HepG2 (cell line): Measurements from ENCODE around the gene CXCL8. TPM values are rescaled to one million over a fixed set of nuclear protein-coding genes. Genes with fewer than 3 reads are reported as not detected.

Experiments
- ATAC-seq: fragments of 200-7000 bp; cut with Tn5 transposase; 3 replicates; pipeline ENCODE4 v1.9.1; 2020; ENCODE audit warnings: mild to moderate bottlenecking, moderate library complexity
- BruUV-seq: library from RNA; stranded (reverse); fragments of 400-500 nt; replicated peaks from 2 replicates; lab custom pipeline; 2021; lab: Mats Ljungman, UMichigan
- CTCF ChIA-PET: fragments of 300-600 bp; formaldehyde crosslinking; extraction: SDS; loops from one replicate; lab custom pipeline; 2021; ENCODE audit warnings: low total read pairs, inconsistent platforms, low intra/inter-chr PET ratio; lab: Yijun Ruan, JAX
- POLR2A ChIA-PET: fragments of 350-600 bp; sonication (Branson Sonifier 250); formaldehyde crosslinking; loops from one replicate; lab custom pipeline; 2020; ENCODE audit warnings: antibody characterized with exemption, inconsistent platforms; lab: Yijun Ruan, JAX
- DNase-seq: peaks from one replicate; pipeline ENCODE4 v3.0.0-alpha.2; 2015; ENCODE audit warnings: low spot score
- FAIRE-seq: peaks from 3 replicates; lab custom pipeline; 2011; peaks lifted over from hg19 to GRCh38; lab: Jason Lieb, UNC
- H2AFZ ChIP-seq: one replicate; pipeline ENCODE4 v1.6.1; 2011; ENCODE audit warnings: low read length, inconsistent platforms
- H3K27ac ChIP-seq: fragments of 300-600 bp; 3 replicates; pipeline ENCODE4 v1.8.0; 2011; ENCODE audit warnings: mixed run types, mild to moderate bottlenecking, mixed read lengths, low read length, inconsistent platforms; ENCODE audit not compliant: insufficient read depth; ENCODE audit errors: extremely low read length
- H3K27me3 ChIP-seq, 2 experiments: fragments of 200-600 bp in 1 of 2; 2 replicates in 1 of 2; 3 replicates in 1 of 2; pipeline versions ENCODE4 v1.6.0 to v1.8.0; 2011; ENCODE audit warnings: low read length in 2 of 2, mild to moderate bottlenecking in 2 of 2, moderate library complexity in 2 of 2, inconsistent platforms in 1 of 2; ENCODE audit not compliant: insufficient read depth in 2 of 2, control insufficient read depth in 1 of 2
- H3K36me3 ChIP-seq, 2 experiments: fragments of 200-600 bp in 1 of 2; replicated peaks in 1 of 2; 2 replicates in 1 of 2; 3 replicates in 1 of 2; pipeline versions ENCODE4 v1.5.1 to v1.8.0; 2011; ENCODE audit warnings: low read length in 2 of 2, inconsistent platforms in 1 of 2; ENCODE audit not compliant: insufficient read depth in 2 of 2, control insufficient read depth in 1 of 2
- H3K4me1 ChIP-seq: 2 replicates; pipeline ENCODE4 v1.5.1; 2012; ENCODE audit warnings: low read length, inconsistent platforms; ENCODE audit not compliant: insufficient read depth
- H3K4me2 ChIP-seq: 2 replicates; pipeline ENCODE4 v1.6.0; 2011; ENCODE audit warnings: low read depth, low read length, inconsistent platforms
- H3K4me3 ChIP-seq, 3 experiments: fragments of 200-600 bp in 1 of 3; sonication (generic), shearing (Covaris generic) in 1 of 3; replicated peaks in 1 of 3; 2 replicates each; pipeline ENCODE4 v1.5.1; 2011 to 2016; ENCODE audit warnings: low read length in 3 of 3, inconsistent platforms in 2 of 3, low read depth in 2 of 3, mild to moderate bottlenecking in 2 of 3, control low read depth in 1 of 3, mixed read lengths in 1 of 3; ENCODE audit not compliant: insufficient read depth in 1 of 3
- H3K79me2 ChIP-seq: one replicate; pipeline ENCODE4 v1.6.1; 2011; ENCODE audit warnings: low read length, inconsistent platforms; ENCODE audit not compliant: insufficient read depth
- H3K9ac ChIP-seq: 2 replicates; pipeline ENCODE4 v1.6.0; 2011; ENCODE audit warnings: mild to moderate bottlenecking, low read depth, low read length, inconsistent platforms; ENCODE audit not compliant: insufficient read depth
- H3K9me3 ChIP-seq: 2 replicates; pipeline ENCODE4 v1.5.1; 2012; ENCODE audit warnings: mild to moderate bottlenecking, low read length
- H4K20me1 ChIP-seq: 2 replicates; pipeline ENCODE4 v1.6.0; 2011; ENCODE audit warnings: inconsistent platforms, mild to moderate bottlenecking, low read length, moderate library complexity; ENCODE audit not compliant: insufficient read depth
- CEBPG ChIP-seq: IDR thresholded peaks from 2 replicates; pipeline ENCODE4 v1.6.1; 2016
- ERF ChIP-seq: IDR thresholded peaks from 2 replicates; pipeline ENCODE4 v1.6.1; 2018; ENCODE audit warnings: missing biosample characterization, missing genetic modification reagents
- GATA4 ChIP-seq: sonication (generic); IDR thresholded peaks from 2 replicates; pipeline ENCODE4 v1.6.1; 2016; ENCODE audit warnings: antibody characterized with exemption, low read depth, borderline replicate concordance
- NBN ChIP-seq: fragments of 450-650 bp; conservative IDR thresholded peaks from 2 replicates; pipeline ENCODE4 v1.6.1; 2017
- PHB2 ChIP-seq: fragments of 450-650 bp; IDR thresholded peaks from 2 replicates; pipeline ENCODE4 v1.6.1; 2018; ENCODE audit not compliant: partially characterized antibody
- RELA ChIP-seq: sonication (generic); formaldehyde crosslinking; IDR thresholded peaks from 2 replicates; pipeline ENCODE4 v1.4.0; 2020; ENCODE audit warnings: missing genetic modification reagents
- SNRNP70 ChIP-seq: fragments of 200-400 bp; formaldehyde crosslinking; IDR thresholded peaks from 2 replicates; pipeline ENCODE4 v1.6.1; 2017; ENCODE audit warnings: mild to moderate bottlenecking, low read depth, low read length, moderate library complexity
- ZBTB8A ChIP-seq: sonication (generic); formaldehyde crosslinking; IDR thresholded peaks from 2 replicates; pipeline ENCODE4 v1.4.0; 2020; ENCODE audit warnings: mild to moderate bottlenecking, low read depth, missing genetic modification reagents, borderline replicate concordance
- ZFY ChIP-seq: sonication (generic); formaldehyde crosslinking; IDR thresholded peaks from 2 replicates; pipeline ENCODE4 v1.4.0; 2020; ENCODE audit warnings: missing genetic modification reagents
- ZNF121 ChIP-seq: sonication (generic); formaldehyde crosslinking; IDR thresholded peaks from 2 replicates; pipeline ENCODE4 v1.5.0; 2020; ENCODE audit warnings: mild to moderate bottlenecking, missing genetic modification reagents
- ZNF234 ChIP-seq: sonication (generic); formaldehyde crosslinking; conservative IDR thresholded peaks from 2 replicates; pipeline ENCODE4 v1.5.1; 2020; ENCODE audit warnings: mild to moderate bottlenecking, missing genetic modification reagents
- ZNF382 ChIP-seq: sonication (generic); formaldehyde crosslinking; IDR thresholded peaks from 2 replicates; pipeline ENCODE4 v1.5.0; 2020; ENCODE audit warnings: missing genetic modification reagents, mild to moderate bottlenecking, borderline replicate concordance
- ZNF629 ChIP-seq: sonication (generic); formaldehyde crosslinking; conservative IDR thresholded peaks from 2 replicates; pipeline ENCODE4 v1.5.0; 2020; ENCODE audit warnings: missing genetic modification reagents
- ZSCAN30 ChIP-seq: sonication (generic); formaldehyde crosslinking; IDR thresholded peaks from 2 replicates; pipeline ENCODE4 v1.5.0; 2020; ENCODE audit warnings: mild to moderate bottlenecking, missing genetic modification reagents
- WGBS: methylation state at CpG from one replicate; pipeline ENCODE4 v1.1.6; 2017; ENCODE audit warnings: low lambda C conversion rate; 5-methylcytosine and 5-hydroxymethylcytosine counted together
- in situ Hi-C: cut with HindIII; loops from 2 replicates; pipeline ENCODE4 v1.10.0; 2017; ENCODE audit warnings: low pct_unique_long_range_greater_than_20kb; ENCODE audit not compliant: extremely low pct_ligation_motif_present
- intact Hi-C: fragments of 100-400 bp; cut with micrococcal nuclease; formaldehyde crosslinking; loops from one replicate; pipeline ENCODE4 v1.10.0; 2022; ENCODE audit not compliant: unreplicated experiment
- polyA plus RNA-seq, 8 experiments: library from polyadenylated mRNA; depleted of rRNA in 3 of 8; stranded (reverse) in 7 of 8; unstranded in 1 of 8; fragments of >200 nt; fragmentation: Illumina TruSeq in 4 of 8; extraction: Trizol in 4 of 8; gene quantifications; 2 replicates each; pipeline versions ENCODE4 v1.2.1 to v1.2.3, GENCODE V29; 2011 to 2016; ENCODE audit warnings: low read depth in 4 of 8, missing spikeins in 1 of 8, mixed read lengths in 1 of 8; ENCODE audit not compliant: insufficient read depth in 1 of 8
- total RNA-seq, 5 experiments: library from RNA; depleted of rRNA; stranded (reverse); fragments of >200 nt; fragmentation: Illumina TruSeq; extraction: Trizol; gene quantifications; 2 replicates each; pipeline ENCODE4 v1.2.3, GENCODE V29; 2016; ENCODE audit warnings: low read depth in 1 of 5
- TF ChIP-seq, protein P1 (sequence below): sonication (generic); formaldehyde crosslinking; conservative IDR thresholded peaks from 2 replicates; pipeline ENCODE4 v1.5.0; 2020; ENCODE audit warnings: missing genetic modification reagents
- TF ChIP-seq, protein P2 (sequence below): sonication (generic); formaldehyde crosslinking; IDR thresholded peaks from 2 replicates; pipeline ENCODE4 v1.5.0; 2020; ENCODE audit warnings: mild to moderate bottlenecking, missing genetic modification reagents
- TF ChIP-seq, protein P3 (sequence below): sonication (generic); formaldehyde crosslinking; IDR thresholded peaks from 2 replicates; pipeline ENCODE4 v1.4.0; 2020; ENCODE audit warnings: missing genetic modification reagents; ENCODE audit errors: not compliant biosample characterization

The CXCL8 gene
- total and polyA plus RNA-seq, 2 of the 13 experiments (the other 11 are each of a cell fraction or from before 2014, with no cell fraction given), result 1.8 to 7.8 TPM

DNA sequence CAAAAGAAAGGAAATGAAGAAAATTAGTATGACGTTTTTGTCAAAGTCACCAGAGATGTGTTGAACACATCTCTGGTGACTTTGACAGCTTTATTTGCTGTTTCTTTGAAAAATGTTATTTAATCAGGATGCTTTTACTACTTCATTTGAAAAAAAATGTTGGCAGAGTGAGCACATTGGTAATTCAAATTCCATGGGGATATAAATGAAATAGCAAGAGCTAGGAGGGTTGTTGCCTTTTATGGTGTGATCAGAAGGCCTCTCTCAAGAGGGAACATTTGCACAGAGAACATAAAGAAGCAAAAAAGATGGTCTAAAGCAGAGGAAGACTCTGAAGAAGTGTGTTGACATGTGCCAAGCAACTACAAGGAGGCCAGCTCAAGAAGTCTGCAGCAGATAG, 46.6 kb upstream of the CXCL8 start (continued):
- no peak for TF ChIP-seq ZNF121 (CRISPR knock-in tag)
- no peak for TF ChIP-seq GATA4
- TF ChIP-seq ZNF629 (CRISPR knock-in tag), result no peak

DNA sequence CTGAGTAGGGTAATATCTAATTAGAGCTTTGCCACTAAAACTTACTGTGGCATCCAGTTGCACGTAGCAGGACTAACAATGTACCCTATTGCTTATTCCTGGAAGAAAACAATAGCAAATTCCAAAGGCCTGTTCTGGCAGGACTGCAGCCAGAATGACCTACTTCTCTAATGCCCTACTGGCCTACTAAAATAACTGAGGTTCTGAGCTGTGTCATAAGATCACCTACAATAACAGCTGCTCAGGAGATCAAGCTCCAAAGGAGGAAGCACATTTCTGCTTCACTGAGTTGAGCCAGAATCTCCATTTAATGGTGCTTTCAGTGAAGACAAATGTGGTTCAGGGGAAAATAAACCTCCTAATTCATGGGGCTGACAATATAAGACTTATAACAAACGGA, 42.2 kb upstream of the CXCL8 start:
- no peak for FAIRE-seq
- no peak for DNase-seq
- H3K79me2 ChIP-seq, result no peaks in the 10 kb centered on the region
- WGBS, result 2% methylated on average over 2 of the region's 2 CpGs
- H3K9me3 ChIP-seq, result no peaks in the 10 kb centered on the region
- no peak overlapping the region for H3K4me3 ChIP-seq
- H3K36me3 ChIP-seq, result no peaks in the 10 kb centered on the region
- H3K4me1 ChIP-seq, result no peaks in the 10 kb centered on the region
- no peak overlapping the region for H2AFZ ChIP-seq
- no peak for ATAC-seq
- peaks cover 0 to 7% of the 10 kb centered on the region in 2 experiments; a peak in 3 of 5 replicates for H3K27me3 ChIP-seq
- no peak for TF ChIP-seq ZNF234
- no peak for TF ChIP-seq ZFY (CRISPR knock-in tag)
- no peak for TF ChIP-seq SNRNP70
- no TSS peak for BruUV-seq
- intact Hi-C loops (no loop called here), in situ Hi-C loops (no loop called here)
- CTCF ChIA-PET, result no interaction called here
- no peak overlapping the region for H3K4me2 ChIP-seq
- H4K20me1 ChIP-seq, result no peaks in the 10 kb centered on the region
- POLR2A ChIA-PET, result no interaction called here
- no peak overlapping the region for H3K27ac ChIP-seq
- H3K9ac ChIP-seq, result no peak overlapping the region

DNA sequence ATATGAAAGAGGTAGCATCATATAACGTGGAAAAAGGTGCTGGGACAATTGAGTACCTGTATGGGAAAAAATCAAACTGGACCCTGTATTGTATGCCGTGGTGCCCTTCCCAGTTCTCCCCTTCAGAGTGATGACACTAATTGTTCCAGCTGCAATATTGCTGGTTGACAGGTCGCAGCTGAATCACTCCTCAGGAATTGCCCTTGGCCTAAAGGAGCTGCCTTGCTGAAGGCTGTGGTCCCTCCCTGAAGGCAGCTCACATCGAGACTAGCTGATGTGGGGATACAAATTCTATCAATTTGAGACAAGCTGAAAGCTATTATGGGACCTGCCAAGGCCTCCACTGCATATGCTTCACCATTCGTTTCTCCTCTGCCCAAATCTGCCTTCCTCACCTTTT, 39.3 kb upstream of the CXCL8 start:
- H3K27me3 ChIP-seq, result peaks cover 0 to 4% of the 10 kb centered on the region in 2 experiments; a peak in 3 of 5 replicates
- BruUV-seq, result no TSS peak
- H4K20me1 ChIP-seq, result no peaks in the 10 kb centered on the region
- in situ Hi-C loops, result no loop called here
- intact Hi-C loops, result no loop called here
- no peak overlapping the region for H2AFZ ChIP-seq
- FAIRE-seq (no peak), DNase-seq (no peak), ATAC-seq (no peak)
- H3K9me3 ChIP-seq, result no peaks in the 10 kb centered on the region
- 15% methylated on average over 4 of the region's 5 CpGs for WGBS
- H3K36me3 ChIP-seq, result no peaks in the 10 kb centered on the region
- no peaks in the 10 kb centered on the region for H3K79me2 ChIP-seq
- ChIA-PET POLR2A (no interaction called here), CTCF (no interaction called here)
- no peaks in the 10 kb centered on the region for H3K4me1 ChIP-seq
- H3K9ac ChIP-seq, result no peak overlapping the region
- H3K4me3 ChIP-seq, result no peak overlapping the region
- H3K27ac ChIP-seq, result no peak overlapping the region
- H3K4me2 ChIP-seq, result no peak overlapping the region
- TF ChIP-seq ZNF382 (CRISPR knock-in tag) (no peak), ZSCAN30 (CRISPR knock-in tag) (no peak), ZBTB8A (CRISPR knock-in tag) (no peak), PHB2 (no peak), CEBPG (CRISPR knock-in tag) (no peak), ERF (CRISPR knock-in tag) (no peak), NBN (no peak), RELA (CRISPR knock-in tag) (no peak)
- TF ChIP-seq, protein P1, sequence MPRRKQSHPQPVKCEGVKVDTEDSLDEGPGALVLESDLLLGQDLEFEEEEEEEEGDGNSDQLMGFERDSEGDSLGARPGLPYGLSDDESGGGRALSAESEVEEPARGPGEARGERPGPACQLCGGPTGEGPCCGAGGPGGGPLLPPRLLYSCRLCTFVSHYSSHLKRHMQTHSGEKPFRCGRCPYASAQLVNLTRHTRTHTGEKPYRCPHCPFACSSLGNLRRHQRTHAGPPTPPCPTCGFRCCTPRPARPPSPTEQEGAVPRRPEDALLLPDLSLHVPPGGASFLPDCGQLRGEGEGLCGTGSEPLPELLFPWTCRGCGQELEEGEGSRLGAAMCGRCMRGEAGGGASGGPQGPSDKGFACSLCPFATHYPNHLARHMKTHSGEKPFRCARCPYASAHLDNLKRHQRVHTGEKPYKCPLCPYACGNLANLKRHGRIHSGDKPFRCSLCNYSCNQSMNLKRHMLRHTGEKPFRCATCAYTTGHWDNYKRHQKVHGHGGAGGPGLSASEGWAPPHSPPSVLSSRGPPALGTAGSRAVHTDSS, result no peak
- TF ChIP-seq, protein P2, sequence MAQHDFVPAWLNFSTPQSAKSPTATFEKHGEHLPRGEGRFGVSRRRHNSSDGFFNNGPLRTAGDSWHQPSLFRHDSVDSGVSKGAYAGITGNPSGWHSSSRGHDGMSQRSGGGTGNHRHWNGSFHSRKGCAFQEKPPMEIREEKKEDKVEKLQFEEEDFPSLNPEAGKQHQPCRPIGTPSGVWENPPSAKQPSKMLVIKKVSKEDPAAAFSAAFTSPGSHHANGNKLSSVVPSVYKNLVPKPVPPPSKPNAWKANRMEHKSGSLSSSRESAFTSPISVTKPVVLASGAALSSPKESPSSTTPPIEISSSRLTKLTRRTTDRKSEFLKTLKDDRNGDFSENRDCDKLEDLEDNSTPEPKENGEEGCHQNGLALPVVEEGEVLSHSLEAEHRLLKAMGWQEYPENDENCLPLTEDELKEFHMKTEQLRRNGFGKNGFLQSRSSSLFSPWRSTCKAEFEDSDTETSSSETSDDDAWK (CRISPR knock-in tag), result no peak
- TF ChIP-seq, protein P3, sequence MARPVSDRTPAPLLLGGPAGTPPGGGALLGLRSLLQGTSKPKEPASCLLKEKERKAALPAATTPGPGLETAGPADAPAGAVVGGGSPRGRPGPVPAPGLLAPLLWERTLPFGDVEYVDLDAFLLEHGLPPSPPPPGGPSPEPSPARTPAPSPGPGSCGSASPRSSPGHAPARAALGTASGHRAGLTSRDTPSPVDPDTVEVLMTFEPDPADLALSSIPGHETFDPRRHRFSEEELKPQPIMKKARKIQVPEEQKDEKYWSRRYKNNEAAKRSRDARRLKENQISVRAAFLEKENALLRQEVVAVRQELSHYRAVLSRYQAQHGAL, result no peak
